GM10248 (cell line): ENCODE data around the gene RAP1GAP2.

Source experiments
- CTCF ChIA-PET: fragments of 300-600 bp; sonication (Branson Sonifier 250); formaldehyde crosslinking; extraction: SDS; loops from one replicate; lab custom pipeline; 2021; ENCODE audit warnings: antibody characterized with exemption; lab: Yijun Ruan, JAX
- POLR2A ChIA-PET: fragments of 350-650 bp; sonication (Branson Sonifier 250); formaldehyde crosslinking; extraction: SDS; loops from one replicate; lab custom pipeline; 2020; ENCODE audit warnings: antibody characterized with exemption; lab: Yijun Ruan, JAX
- DNase-seq: peaks from one replicate; pipeline ENCODE4 v3.0.0; 2012; ENCODE audit errors: extremely low spot score
- TF ChIP-seq, protein P1 (sequence below): IDR thresholded peaks from 2 replicates; pipeline ENCODE4 v1.5.1; 2012; ENCODE audit warnings: mild to moderate bottlenecking, low read depth; ENCODE audit errors: extremely low read depth, missing control alignments, control extremely low read depth

RAP1GAP2 gene

DNA sequence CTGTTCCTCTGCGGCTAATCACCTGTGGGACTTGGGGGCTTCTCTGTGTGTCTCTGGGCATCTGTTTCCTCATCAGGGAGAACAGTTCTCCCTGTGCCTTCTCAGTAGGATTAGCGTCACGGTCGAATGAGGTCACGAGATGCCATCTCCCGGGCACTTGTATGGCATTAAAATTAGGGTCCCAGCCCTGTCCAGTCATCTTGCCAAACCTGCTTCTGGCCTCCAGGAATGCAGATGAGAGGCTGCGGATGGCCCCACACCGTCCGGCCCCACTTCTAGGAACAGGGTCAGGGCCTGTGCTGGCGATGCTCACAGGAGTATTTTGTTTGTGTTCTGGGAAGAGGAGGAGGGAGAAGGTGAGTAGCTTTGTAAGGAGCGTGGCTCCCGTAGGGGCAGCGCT lies 208.7 kb downstream of the RAP1GAP2 start:
- ChIA-PET CTCF (no interaction called here), POLR2A (no interaction called here)

DNA sequence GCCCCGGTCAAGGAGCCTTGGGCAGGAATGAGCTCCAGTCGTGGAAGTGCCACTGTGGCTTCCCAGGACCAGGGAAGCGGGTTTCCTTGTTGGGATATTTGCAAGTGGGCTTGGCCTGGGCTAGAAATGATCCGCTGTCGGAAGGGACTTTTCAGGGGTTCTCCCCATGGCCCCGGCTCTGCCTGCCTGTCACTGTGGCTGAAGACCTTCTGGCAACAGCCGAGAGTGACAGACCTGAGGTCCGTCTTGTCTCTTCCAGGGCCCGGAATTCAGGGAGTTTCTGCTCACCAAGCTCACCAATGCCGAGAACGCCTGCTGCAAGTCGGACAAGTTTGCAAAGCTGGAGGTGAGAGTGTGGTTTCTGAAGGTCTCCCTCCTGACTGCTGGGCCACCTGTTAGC lies 209.5 kb downstream of the RAP1GAP2 start:
- ChIA-PET CTCF (no interaction called here), POLR2A (no interaction called here)
- DNase-seq, result no peak
- TF ChIP-seq, protein P1, sequence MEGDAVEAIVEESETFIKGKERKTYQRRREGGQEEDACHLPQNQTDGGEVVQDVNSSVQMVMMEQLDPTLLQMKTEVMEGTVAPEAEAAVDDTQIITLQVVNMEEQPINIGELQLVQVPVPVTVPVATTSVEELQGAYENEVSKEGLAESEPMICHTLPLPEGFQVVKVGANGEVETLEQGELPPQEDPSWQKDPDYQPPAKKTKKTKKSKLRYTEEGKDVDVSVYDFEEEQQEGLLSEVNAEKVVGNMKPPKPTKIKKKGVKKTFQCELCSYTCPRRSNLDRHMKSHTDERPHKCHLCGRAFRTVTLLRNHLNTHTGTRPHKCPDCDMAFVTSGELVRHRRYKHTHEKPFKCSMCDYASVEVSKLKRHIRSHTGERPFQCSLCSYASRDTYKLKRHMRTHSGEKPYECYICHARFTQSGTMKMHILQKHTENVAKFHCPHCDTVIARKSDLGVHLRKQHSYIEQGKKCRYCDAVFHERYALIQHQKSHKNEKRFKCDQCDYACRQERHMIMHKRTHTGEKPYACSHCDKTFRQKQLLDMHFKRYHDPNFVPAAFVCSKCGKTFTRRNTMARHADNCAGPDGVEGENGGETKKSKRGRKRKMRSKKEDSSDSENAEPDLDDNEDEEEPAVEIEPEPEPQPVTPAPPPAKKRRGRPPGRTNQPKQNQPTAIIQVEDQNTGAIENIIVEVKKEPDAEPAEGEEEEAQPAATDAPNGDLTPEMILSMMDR, result no peak

More for the DNA sequence above, 208.7 kb downstream of the RAP1GAP2 start:
- DNase-seq, result no peak
- TF ChIP-seq, protein P1, result no peak

DNA sequence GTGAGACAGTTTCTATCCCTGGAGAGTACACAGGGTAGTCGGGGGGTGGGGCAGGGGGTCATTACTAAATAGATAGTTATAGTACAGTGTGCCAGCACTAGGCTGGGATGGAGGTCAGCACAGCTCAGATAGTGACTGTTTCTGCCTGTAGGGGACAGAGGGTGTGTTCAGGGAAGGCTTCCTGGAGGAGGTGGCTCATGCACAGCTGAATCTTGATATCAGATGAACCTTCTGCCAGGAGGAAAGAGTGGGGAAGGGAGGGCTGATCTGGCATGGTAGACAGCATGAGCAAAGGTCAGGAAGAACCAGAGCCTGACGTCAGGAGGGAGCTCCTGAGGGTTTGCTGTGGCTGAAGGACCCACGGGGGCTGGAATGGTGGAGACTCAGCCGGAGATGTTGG lies 210.6 kb downstream of the RAP1GAP2 start:
- CTCF ChIA-PET, result interaction anchor here (1.2 to 1.5 kb wide), 3 partner anchors 9 to 220 kb away, joined by 3 to 5 read pairs (median 3); no protein-coding TSS in a partner anchor
- POLR2A ChIA-PET, result no interaction called here
- TF ChIP-seq, protein P1, result no peak

DNA sequence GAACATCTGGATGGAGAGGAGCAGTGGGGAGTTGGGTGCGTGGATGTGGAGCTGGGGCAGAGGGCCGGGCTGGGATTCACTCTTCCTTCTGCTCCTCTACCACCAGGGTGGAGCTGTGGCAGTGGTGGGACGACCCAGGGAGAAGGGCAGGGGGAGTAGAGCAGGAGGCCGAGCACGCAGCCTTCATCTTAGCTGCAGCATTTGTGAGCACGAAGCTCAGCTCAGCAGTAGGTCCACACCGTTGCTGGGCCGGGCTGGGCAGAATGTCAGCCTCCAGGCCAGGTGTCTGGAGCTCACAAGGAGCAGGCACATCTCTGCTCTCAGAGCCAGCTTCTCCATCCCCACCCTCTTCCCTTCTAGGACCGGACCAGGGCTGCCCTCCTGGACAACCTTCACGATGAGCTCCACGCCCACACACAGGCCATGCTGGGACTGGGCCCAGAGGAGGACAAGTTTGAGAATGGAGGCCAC lies 211.4 kb downstream of the RAP1GAP2 start:
- ChIA-PET CTCF (interaction anchor here (1.2 to 1.5 kb wide), 3 partner anchors 8 to 221 kb away, joined by 3 to 5 read pairs (median 3); no protein-coding TSS in a partner anchor), POLR2A (no interaction called here)
- no peak for DNase-seq
- TF ChIP-seq, protein P1, result no peak

More for the DNA sequence above, 210.6 kb downstream of the RAP1GAP2 start:
- no peak for DNase-seq

DNA sequence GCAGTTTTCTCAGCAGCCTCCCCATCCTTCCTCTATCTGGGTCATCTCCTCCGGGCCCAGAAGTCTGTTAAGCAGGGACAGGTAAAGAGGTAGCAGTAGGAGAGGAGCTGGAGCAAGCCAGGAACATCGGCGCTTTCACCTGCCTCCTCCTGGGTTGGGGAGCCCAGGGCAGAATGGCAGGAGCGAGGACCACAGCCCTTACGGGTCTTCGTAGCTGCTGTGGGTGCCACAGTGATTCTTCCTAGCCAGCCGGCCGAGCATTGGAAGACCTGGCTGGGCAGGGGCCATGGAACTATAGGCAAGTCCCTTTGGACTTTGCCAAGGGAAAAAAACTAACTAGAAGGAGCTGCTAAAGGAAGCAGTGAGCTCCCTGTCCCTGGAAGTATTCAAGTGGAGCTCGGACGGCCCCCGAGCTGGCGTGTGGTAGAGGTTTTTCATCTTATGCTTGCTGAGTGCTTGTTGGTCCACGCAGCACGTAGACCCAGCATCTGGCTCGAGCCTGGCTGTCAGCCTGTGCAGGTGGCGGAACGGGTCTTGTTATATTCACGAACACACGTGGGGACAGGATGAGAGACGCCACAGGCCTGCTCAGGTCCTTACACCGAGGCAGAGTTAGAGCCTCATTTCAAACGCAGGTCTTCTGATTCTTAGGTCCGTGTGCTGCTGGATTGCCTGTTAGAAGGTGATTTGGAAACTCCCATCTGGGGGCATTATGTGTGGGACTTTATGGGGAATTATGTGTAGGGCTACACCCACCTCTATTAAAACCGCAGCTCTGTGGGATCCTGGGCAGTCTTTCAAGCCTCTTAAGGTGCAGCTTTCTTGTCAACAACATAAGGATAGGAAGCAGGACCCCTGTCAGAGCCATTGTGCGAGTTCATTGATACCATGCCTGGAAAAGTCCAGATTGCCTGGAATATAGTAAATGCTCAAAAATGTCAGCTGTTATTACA lies 212.4 kb downstream of the RAP1GAP2 start:
- TF ChIP-seq, protein P1, result no peak
- ChIA-PET POLR2A (no interaction called here), CTCF (interaction anchor here (0.9 to 1.5 kb wide), 2 partner anchors 160 to 161 kb away, joined by 3 read pairs; no protein-coding TSS in a partner anchor)
- DNase-seq, result no peak

DNA sequence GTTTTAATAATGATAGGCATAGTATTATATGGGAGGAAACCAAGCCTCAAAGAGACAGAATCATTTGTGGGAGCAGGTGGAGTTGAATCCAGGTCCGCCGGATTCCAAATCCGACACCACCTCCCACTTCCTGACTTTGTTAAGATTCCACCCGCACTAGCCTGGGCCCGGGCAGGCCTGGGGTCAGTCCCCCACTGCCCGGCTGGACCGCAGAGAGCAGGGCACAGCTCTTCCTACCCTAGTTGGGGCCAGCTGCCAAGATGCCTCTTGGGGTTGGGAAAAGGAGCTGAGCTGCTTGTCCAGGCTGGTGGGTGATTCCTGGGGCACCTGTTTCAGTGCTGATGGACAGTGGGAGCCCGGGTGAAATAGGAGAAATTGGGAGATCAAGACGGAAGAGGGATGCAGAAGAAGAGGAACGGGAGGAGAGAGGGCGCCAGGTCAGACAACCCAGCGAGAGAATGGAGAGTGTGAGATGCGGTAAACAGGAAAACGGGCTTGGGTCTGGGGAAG lies 213.2 kb downstream of the RAP1GAP2 start:
- ChIA-PET CTCF (interaction anchor here (0.9 to 7.0 kb wide), 2 partner anchors 160 to 162 kb away, joined by 3 to 54 read pairs; no protein-coding TSS in a partner anchor), POLR2A (no interaction called here)
- TF ChIP-seq, protein P1, result no peak
- no peak for DNase-seq
